Measurements from ENCODE around the gene TOMM40.

DNA sequence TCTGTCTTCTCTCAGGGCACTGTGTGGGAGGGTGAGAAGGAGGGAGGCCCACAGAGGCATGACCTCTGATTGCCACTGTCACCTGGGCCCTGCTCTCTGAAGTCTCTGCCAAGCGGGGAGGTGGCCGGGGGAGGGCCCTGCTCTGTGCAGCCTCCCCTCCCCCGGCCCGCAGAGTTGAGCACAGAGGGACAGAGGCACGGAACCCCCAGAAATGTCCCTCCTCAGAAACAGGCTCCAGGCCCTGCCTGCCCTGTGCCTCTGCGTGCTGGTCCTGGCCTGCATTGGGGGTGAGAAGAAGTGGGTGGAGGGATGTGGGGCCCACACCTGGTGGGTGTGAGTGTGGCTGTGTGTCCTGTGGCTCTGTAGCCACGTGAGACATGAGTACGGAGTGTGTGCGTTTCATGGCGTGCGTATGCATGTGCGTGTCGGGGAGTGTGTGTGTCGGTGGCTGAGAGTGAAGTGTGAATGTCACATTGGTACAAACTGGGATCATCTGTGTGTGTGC, 51.1 kb downstream of the TOMM40 start, which contains the start of gene APOC4:
- TF ChIP-seq, protein P1, sequence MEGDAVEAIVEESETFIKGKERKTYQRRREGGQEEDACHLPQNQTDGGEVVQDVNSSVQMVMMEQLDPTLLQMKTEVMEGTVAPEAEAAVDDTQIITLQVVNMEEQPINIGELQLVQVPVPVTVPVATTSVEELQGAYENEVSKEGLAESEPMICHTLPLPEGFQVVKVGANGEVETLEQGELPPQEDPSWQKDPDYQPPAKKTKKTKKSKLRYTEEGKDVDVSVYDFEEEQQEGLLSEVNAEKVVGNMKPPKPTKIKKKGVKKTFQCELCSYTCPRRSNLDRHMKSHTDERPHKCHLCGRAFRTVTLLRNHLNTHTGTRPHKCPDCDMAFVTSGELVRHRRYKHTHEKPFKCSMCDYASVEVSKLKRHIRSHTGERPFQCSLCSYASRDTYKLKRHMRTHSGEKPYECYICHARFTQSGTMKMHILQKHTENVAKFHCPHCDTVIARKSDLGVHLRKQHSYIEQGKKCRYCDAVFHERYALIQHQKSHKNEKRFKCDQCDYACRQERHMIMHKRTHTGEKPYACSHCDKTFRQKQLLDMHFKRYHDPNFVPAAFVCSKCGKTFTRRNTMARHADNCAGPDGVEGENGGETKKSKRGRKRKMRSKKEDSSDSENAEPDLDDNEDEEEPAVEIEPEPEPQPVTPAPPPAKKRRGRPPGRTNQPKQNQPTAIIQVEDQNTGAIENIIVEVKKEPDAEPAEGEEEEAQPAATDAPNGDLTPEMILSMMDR (IDR thresholded peaks at IDR 0.05): no peak
- no peak for TF ChIP-seq POLR2A (IDR thresholded peaks at IDR 0.05)

Data from body of pancreas (tissue), 4 donors.